A549 (cell line): ENCODE results near the gene TSG101. TPM values are rescaled to one million over a fixed set of nuclear protein-coding genes. Genes with fewer than 3 reads are reported as not detected.

Experiments
- ATAC-seq, 2 experiments: fragments of 200-7000 bp in 1 of 2; fragments of >200 bp in 1 of 2; cut with Nextera tagmentation in 1 of 2; cut with Tn5 transposase in 1 of 2; 3 replicates each; pipeline versions ENCODE4 v1.8.0 to v1.9.1; 2018 to 2020; ENCODE audit warnings: mild to moderate bottlenecking in 1 of 2, moderate library complexity in 1 of 2
- CTCF ChIA-PET: fragments of 300-600 bp; sonication (Branson Sonifier 250); formaldehyde crosslinking; extraction: SDS; loops from one replicate; lab custom pipeline; 2021; ENCODE audit warnings: antibody characterized with exemption, inconsistent platforms; lab: Yijun Ruan, JAX
- POLR2A ChIA-PET: fragments of 350-600 bp; formaldehyde crosslinking; extraction: SDS; loops from one replicate; lab custom pipeline; 2021; ENCODE audit warnings: antibody characterized with exemption, inconsistent platforms; lab: Yijun Ruan, JAX
- DNase-seq, 2 experiments: peaks; one replicate each; pipeline versions ENCODE4 v3.0.0 to v3.0.0-alpha.2; 2011 to 2016; ENCODE audit warnings: low read depth in 1 of 2, low spot score in 1 of 2
- FAIRE-seq: peaks from 2 replicates; lab custom pipeline; 2011; peaks lifted over from hg19 to GRCh38; lab: Jason Lieb, UNC
- H3K27ac ChIP-seq, 2 experiments: fragments of >200 bp; sonication (Bioruptor Twin); formaldehyde crosslinking; 3 replicates each; pipeline ENCODE4 v1.5.1; 2016 to 2017
- H3K4me1 ChIP-seq: fragments of >200 bp; sonication (Bioruptor Twin); formaldehyde crosslinking; 3 replicates; pipeline ENCODE4 v1.6.1; 2016
- H3K4me2 ChIP-seq: fragments of >200 bp; sonication (Bioruptor Twin); formaldehyde crosslinking; 3 replicates; pipeline ENCODE4 v1.6.1; 2016
- H3K4me3 ChIP-seq: fragments of >200 bp; sonication (Bioruptor Twin); formaldehyde crosslinking; 3 replicates; pipeline ENCODE4 v1.5.1; 2016
- H3K9me3 ChIP-seq: fragments of >200 bp; sonication (Bioruptor Twin); formaldehyde crosslinking; 3 replicates; pipeline ENCODE4 v1.6.1; 2016
- CBX2 ChIP-seq: fragments of 200-600 bp; sonication (generic); IDR thresholded peaks from 2 replicates; pipeline ENCODE4 v1.6.1; 2016; ENCODE audit warnings: low read depth, mild to moderate bottlenecking, borderline replicate concordance
- EHMT2 ChIP-seq: fragments of 200-600 bp; sonication (generic); IDR thresholded peaks from 2 replicates; pipeline ENCODE4 v1.6.1; 2016; ENCODE audit warnings: antibody characterized with exemption, low read depth, mild to moderate bottlenecking, moderate library complexity
- EP300 ChIP-seq, 2 experiments: fragments of >200 bp; sonication (Bioruptor Twin); formaldehyde crosslinking; IDR thresholded peaks; 2 replicates in 1 of 2; 3 replicates in 1 of 2; pipeline ENCODE4 v1.6.1; 2016 to 2017
- GATA3 ChIP-seq: IDR thresholded peaks from 2 replicates; pipeline ENCODE4 v1.6.1; 2012; ENCODE audit warnings: borderline replicate concordance
- HMGXB4 ChIP-seq: fragments of 250-450 bp; sonication (Bioruptor Pico); IDR thresholded peaks from 2 replicates; pipeline ENCODE4 v1.5.0; 2021; ENCODE audit warnings: mild to moderate bottlenecking, moderate library complexity, borderline replicate concordance
- HOXB13 ChIP-seq: fragments of 250-450 bp; sonication (Bioruptor Pico); IDR thresholded peaks from 2 replicates; pipeline ENCODE4 v1.5.0; 2020; ENCODE audit warnings: low read depth, mild to moderate bottlenecking, moderate library complexity
- JUNB ChIP-seq: fragments of >200 bp; sonication (Bioruptor Twin); formaldehyde crosslinking; IDR thresholded peaks from 2 replicates; pipeline ENCODE4 v1.6.1; 2016
- KDM1A ChIP-seq: fragments of 200-600 bp; sonication (generic); IDR thresholded peaks from 2 replicates; pipeline ENCODE4 v1.6.1; 2016; ENCODE audit warnings: low read depth, mild to moderate bottlenecking
- MAFK ChIP-seq: fragments of 450-650 bp; IDR thresholded peaks from 2 replicates; pipeline ENCODE4 v1.6.1; 2014; ENCODE audit not compliant: partially characterized antibody
- MAX ChIP-seq: IDR thresholded peaks from 2 replicates; pipeline ENCODE4 v1.6.1; 2012
- MAZ ChIP-seq: fragments of 150-350 bp; IDR thresholded peaks from 2 replicates; pipeline ENCODE4 v1.6.1; 2014; ENCODE audit warnings: antibody characterized with exemption, low read depth, low read length, borderline replicate concordance
- NFE2L2 ChIP-seq: fragments of 150-350 bp; conservative IDR thresholded peaks from 2 replicates; pipeline ENCODE4 v1.6.1; 2014; ENCODE audit warnings: low read length
- POLR2A ChIP-seq: IDR thresholded peaks from 2 replicates; pipeline ENCODE4 v1.6.1; 2012; ENCODE audit warnings: mild to moderate bottlenecking, low read length
- RARB ChIP-seq: fragments of 250-450 bp; sonication (Bioruptor Pico); IDR thresholded peaks from 2 replicates; pipeline ENCODE4 v1.8.0; 2021; ENCODE audit warnings: mild to moderate bottlenecking, moderate library complexity
- RNF2 ChIP-seq: fragments of 200-600 bp; sonication (generic); IDR thresholded peaks from 2 replicates; pipeline ENCODE4 v1.6.1; 2016; ENCODE audit warnings: low read depth, mild to moderate bottlenecking, antibody characterized with exemption, moderate library complexity, borderline replicate concordance
- TFCP2L1 ChIP-seq: fragments of 250-450 bp; sonication (Bioruptor Pico); IDR thresholded peaks from 2 replicates; pipeline ENCODE4 v1.5.0; 2021; ENCODE audit warnings: mild to moderate bottlenecking
- USF2 ChIP-seq: fragments of 450-650 bp; IDR thresholded peaks from 2 replicates; pipeline ENCODE4 v1.6.1; 2014; ENCODE audit warnings: antibody characterized with exemption
- ZFP36 ChIP-seq: fragments of 450-650 bp; IDR thresholded peaks from 2 replicates; pipeline ENCODE4 v1.6.1; 2014; ENCODE audit warnings: borderline replicate concordance; ENCODE audit not compliant: partially characterized antibody
- WGBS: methylation state at CpG from one replicate; pipeline ENCODE4 v1.1.6; 2017; ENCODE audit errors: missing lambda C conversion rate; 5-methylcytosine and 5-hydroxymethylcytosine counted together
- polyA plus RNA-seq, 4 experiments: library from polyadenylated mRNA; depleted of rRNA in 3 of 4; stranded (reverse); fragments of >200 nt; fragmentation: RNase III in 1 of 4; extraction: RNeasy Plus Mini Kit Qiagen cat#74134 plus additional on column Dnase treatment in 1 of 4; gene quantifications; 2 replicates in 3 of 4; 3 replicates in 1 of 4; pipeline ENCODE4 v1.2.3, GENCODE V29; 2011 to 2017
- TF ChIP-seq, protein P1 (sequence below): IDR thresholded peaks from 2 replicates; pipeline ENCODE4 v1.6.1; 2012; ENCODE audit warnings: low read depth, borderline replicate concordance
- TF ChIP-seq, protein P2 (sequence below): fragments of >200 bp; sonication (Bioruptor Twin); formaldehyde crosslinking; IDR thresholded peaks from 3 replicates; pipeline ENCODE4 v1.6.1; 2016

Gene TSG101
- polyA plus RNA-seq, 2 of the 4 experiments (the other 2 are of a cell fraction): 112 to 161 TPM

DNA sequence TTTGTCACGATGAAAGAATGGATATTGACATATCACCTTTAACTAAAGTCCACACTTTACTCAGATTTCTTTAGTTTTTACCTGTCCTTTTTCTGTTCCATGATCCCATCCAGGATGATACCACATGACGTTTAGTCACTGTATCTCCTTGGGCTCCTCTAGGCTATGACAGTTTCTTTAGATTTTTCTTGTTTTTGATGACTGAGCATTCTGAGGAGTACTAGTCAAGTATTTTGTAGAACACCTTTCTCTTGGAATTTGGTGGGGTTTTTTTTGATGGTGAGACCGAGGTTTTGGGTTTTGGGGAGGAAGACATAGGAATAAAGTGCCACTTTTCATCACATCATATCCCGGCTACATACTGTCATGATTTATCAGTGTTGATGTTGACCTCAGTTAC is 67.1 kb downstream of the TSG101 start:
- FAIRE-seq: no peak
- no peak overlapping the region for H3K4me2 ChIP-seq
- H3K4me3 ChIP-seq: no peak overlapping the region
- CTCF ChIA-PET: interaction anchor here (1.2 kb wide), 1 partner anchor 344 kb away, joined by 3 read pairs; no protein-coding TSS in a partner anchor
- ATAC-seq: no peak
- POLR2A ChIA-PET: no interaction called here
- peaks cover 8% of the 10 kb centered on the region; the same call in 1 of the 3 replicates for H3K4me1 ChIP-seq
- no peak for DNase-seq
- TF ChIP-seq CBX2 (no peak), MAFK (peak; percentile 79), HOXB13 (CRISPR knock-in tag) (no peak)
- TF ChIP-seq, protein P1, sequence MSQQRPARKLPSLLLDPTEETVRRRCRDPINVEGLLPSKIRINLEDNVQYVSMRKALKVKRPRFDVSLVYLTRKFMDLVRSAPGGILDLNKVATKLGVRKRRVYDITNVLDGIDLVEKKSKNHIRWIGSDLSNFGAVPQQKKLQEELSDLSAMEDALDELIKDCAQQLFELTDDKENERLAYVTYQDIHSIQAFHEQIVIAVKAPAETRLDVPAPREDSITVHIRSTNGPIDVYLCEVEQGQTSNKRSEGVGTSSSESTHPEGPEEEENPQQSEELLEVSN: no peak
- TF ChIP-seq, protein P2, sequence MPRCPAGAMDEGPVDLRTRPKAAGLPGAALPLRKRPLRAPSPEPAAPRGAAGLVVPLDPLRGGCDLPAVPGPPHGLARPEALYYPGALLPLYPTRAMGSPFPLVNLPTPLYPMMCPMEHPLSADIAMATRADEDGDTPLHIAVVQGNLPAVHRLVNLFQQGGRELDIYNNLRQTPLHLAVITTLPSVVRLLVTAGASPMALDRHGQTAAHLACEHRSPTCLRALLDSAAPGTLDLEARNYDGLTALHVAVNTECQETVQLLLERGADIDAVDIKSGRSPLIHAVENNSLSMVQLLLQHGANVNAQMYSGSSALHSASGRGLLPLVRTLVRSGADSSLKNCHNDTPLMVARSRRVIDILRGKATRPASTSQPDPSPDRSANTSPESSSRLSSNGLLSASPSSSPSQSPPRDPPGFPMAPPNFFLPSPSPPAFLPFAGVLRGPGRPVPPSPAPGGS: no peak
- no peaks in the 10 kb centered on the region for H3K9me3 ChIP-seq
- H3K27ac ChIP-seq: no peak overlapping the region
- WGBS: 78% methylated on average over 4 of the region's 4 CpGs

DNA sequence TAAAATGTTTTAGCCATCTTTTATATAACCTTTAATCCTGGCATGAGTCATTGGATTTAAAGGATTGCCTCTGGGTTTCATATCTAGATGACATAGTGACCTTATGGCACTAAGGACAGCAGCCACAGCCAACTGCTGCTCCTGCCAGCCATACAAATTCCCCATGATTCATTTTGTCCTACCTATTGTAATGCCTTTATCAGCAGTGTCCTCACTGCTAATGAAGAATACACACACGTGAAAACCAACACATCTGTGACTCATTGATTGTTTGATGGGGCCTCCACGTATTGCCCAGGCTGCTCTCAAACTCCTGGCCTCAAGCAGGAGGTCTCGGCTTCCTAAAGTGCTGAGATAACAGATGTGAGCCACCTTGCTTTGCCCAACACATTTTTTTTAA is 69.3 kb downstream of the TSG101 start:
- CTCF ChIA-PET: no interaction called here
- ATAC-seq (peak in 1 of 2 experiments; percentile 34; a peak in 3 of 6 replicates), FAIRE-seq (no peak)

GRCh38 chr11:18455686-18456372 is 70.9 kb downstream of the TSG101 start, which contains the start of gene LDHAL6A:
Gene LDHAL6A, plus strand, starts transcription at chr11:18455856. Its CDS starts 825 bp downstream, at chr11:18456681.
- FAIRE-seq (no peak), ATAC-seq (no peak), DNase-seq (no peak)
- WGBS: 91% methylated on average over 33 of the region's 47 CpGs
- ChIA-PET CTCF (no interaction called here), POLR2A (no interaction called here)
- TF ChIP-seq HMGXB4 (CRISPR knock-in tag) (no peak), JUNB (no peak), EP300 (IDR thresholded peaks at IDR 0.05) (no peak), RNF2 (no peak), KDM1A (no peak), NFE2L2 (no peak), POLR2A (no peak), GATA3 (no peak), ZFP36 (no peak), TFCP2L1 (no peak), MAFK (no peak), EHMT2 (no peak), MAX (no peak), MAZ (no peak)
- TF ChIP-seq, protein P2: no peak
- no peaks in the 10 kb centered on the region for H3K9me3 ChIP-seq
- H3K4me3 ChIP-seq: no peak within 1 kb of the TSS
- H3K4me2 ChIP-seq: no peak within 1 kb of the TSS
- no peak within 1 kb of the TSS for H3K27ac ChIP-seq
- peaks cover 8% of the 10 kb centered on the region; the same call in 1 of the 3 replicates for H3K4me1 ChIP-seq

More for the DNA sequence above, 69.3 kb downstream of the TSG101 start:
- Histone ChIP-seq H3K4me1 (peaks cover 8% of the 10 kb centered on the region; the same call in 1 of the 3 replicates), H3K27ac (no peak overlapping the region), H3K9me3 (no peaks in the 10 kb centered on the region), H3K4me2 (no peak overlapping the region), H3K4me3 (no peak overlapping the region)
- WGBS: 25% methylated on average over 3 of the region's 3 CpGs
- TF ChIP-seq USF2 (no peak), POLR2A (no peak), RARB (CRISPR knock-in tag) (no peak)
- POLR2A ChIA-PET: no interaction called here
- DNase-seq: peak; percentile 10 to 13
